Endothelial cell of umbilical vein (primary cell): ENCODE data around the gene DNAH1.

ENCODE experiments used
- EZH2 ChIP-seq: IDR thresholded peaks from 2 replicates; pipeline ENCODE4 v1.6.1; 2012; ENCODE audit warnings: borderline replicate concordance, low read depth, mild to moderate bottlenecking, moderate library complexity, low read length, inconsistent platforms; ENCODE audit not compliant: severe bottlenecking
- GATA2 ChIP-seq: IDR thresholded peaks from 2 replicates; pipeline ENCODE4 v1.7.0; 2011; ENCODE audit warnings: low read depth, mild to moderate bottlenecking, moderate library complexity, mixed read lengths, low read length; ENCODE audit not compliant: insufficient read length, insufficient read depth
- POLR2A ChIP-seq: IDR thresholded peaks from 2 replicates; pipeline ENCODE4 v1.6.1; 2012; ENCODE audit warnings: low read depth, mild to moderate bottlenecking, control low read depth, low read length
- TF ChIP-seq, protein P1 (sequence below), 2 donors: IDR thresholded peaks; 1 replicate in 1 of 2; 2 replicates in 1 of 2; pipeline ENCODE4 v1.5.1; 2011; ENCODE audit warnings: low read length in 2 of 2, mild to moderate bottlenecking in 2 of 2, moderate library complexity in 2 of 2, control low read depth in 1 of 2, inconsistent platforms in 1 of 2, low read depth in 1 of 2; ENCODE audit not compliant: insufficient read depth in 1 of 2; ENCODE audit errors: extremely low read depth in 1 of 2
- TF ChIP-seq, protein P2 (sequence below): IDR thresholded peaks from 2 replicates; pipeline ENCODE4 v1.6.1; 2011; ENCODE audit not compliant: insufficient read depth, insufficient read length

DNA sequence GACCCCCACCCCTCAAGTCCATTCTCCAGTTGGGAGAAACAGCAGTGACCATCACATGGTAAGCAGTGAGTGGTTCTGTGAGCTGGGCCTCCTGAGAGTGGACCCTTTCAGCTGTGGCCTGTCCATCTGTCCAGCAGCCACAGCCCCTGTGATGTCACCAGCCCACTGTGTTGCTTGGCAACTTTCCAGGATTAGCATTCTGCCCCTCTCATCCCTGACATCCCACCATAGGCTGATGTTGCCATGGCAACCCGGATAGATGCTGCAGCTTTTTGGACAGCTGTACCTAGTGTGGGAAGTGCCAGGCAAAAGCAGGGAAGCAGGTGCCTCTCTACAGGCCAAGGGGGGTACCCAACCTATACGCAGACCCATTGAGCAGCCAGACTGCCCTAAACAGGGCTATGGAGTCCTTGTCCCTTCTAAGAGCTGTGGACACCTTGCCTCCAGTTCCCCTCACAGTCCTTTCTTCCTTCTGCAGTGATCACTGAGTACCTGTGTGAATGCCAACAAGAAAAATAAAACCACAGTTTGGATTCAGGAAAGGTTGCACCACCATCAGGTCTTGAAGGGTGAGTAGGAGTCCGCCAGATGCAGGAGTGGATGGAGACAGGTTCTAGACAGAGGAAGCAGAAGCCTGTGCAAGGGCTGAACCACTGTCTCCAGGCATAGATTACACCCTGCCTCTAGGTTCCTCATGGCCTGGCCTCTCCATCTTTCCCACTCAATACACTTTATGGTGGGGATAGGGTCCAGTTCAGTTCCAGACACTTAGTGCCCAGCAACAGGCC is at the start of gene DNAH1:
- TF ChIP-seq, protein P1, sequence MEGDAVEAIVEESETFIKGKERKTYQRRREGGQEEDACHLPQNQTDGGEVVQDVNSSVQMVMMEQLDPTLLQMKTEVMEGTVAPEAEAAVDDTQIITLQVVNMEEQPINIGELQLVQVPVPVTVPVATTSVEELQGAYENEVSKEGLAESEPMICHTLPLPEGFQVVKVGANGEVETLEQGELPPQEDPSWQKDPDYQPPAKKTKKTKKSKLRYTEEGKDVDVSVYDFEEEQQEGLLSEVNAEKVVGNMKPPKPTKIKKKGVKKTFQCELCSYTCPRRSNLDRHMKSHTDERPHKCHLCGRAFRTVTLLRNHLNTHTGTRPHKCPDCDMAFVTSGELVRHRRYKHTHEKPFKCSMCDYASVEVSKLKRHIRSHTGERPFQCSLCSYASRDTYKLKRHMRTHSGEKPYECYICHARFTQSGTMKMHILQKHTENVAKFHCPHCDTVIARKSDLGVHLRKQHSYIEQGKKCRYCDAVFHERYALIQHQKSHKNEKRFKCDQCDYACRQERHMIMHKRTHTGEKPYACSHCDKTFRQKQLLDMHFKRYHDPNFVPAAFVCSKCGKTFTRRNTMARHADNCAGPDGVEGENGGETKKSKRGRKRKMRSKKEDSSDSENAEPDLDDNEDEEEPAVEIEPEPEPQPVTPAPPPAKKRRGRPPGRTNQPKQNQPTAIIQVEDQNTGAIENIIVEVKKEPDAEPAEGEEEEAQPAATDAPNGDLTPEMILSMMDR (IDR thresholded peaks at IDR 0.05; ENCODE audit: extremely low read depth in 1 of 2, insufficient read depth in 1 of 2, low read depth in 1 of 2, low read length in 2 of 2) = no peak
- TF ChIP-seq POLR2A (no peak), GATA2 (no peak), EZH2 (no peak)
- TF ChIP-seq, protein P2, sequence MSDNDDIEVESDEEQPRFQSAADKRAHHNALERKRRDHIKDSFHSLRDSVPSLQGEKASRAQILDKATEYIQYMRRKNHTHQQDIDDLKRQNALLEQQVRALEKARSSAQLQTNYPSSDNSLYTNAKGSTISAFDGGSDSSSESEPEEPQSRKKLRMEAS = no peak
